ENCODE results near the gene FKBP1B. TPM values are rescaled to one million over a fixed set of nuclear protein-coding genes. Genes with fewer than 3 reads are reported as not detected.
A peak's percentile ranks its signal among the peaks of the same experiment; 100 is the strongest.

The FKBP1B gene
- total RNA-seq, 1 donor from 2014 or later, result 38.1 TPM

DNA sequence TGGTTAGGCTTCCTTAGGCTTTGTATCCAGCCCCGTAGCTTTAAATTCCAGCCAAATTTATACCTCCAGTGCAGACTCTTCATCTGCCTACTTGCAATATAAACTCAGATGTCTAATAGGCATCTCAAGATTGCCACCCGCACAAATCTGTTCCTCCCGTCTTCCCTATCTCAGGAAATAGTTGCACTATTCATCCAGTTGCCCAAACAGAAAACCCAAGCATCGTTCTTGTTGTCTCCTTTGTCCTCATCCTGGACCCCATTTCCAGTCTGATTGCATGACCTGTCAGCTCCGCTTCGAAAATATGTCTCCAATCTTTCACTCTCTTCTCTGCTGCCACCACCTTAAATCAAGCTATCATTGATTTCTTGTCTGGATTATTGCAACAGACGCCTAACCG lies 2.3 kb downstream of the FKBP1B start:
- H3K4me1 Mint-ChIP-seq (ENCODE audit: low read depth, unreplicated experiment), result peaks cover 13% of the 10 kb centered on the region
- no peak overlapping the region for H3K27ac Mint-ChIP-seq (ENCODE audit: unreplicated experiment)

DNA sequence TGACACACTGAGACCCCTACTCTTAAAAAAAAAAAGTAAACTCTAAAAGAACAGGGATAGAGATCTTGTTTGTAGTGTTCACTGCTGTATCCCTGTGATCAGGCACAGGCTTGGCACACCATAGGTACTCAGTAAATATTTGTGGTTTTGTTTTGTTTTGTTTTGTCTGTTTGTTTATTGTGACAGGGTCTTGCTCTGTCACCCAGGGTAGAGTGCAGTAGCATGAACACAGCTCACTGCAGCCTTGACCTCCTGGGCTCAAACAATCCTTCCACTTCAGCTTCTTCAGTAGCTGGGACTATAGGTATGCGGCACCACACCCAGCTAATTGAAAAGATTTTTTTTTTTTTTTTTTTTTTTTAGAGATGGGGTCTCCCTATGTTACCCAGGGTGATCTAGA lies 3.4 kb downstream of the FKBP1B start:
- Mint-ChIP-seq H3K27ac (ENCODE audit: unreplicated experiment) (no peak overlapping the region), H3K9me3 (ENCODE audit: unreplicated experiment) (peaks cover 2% of the 10 kb centered on the region), H3K4me3 (ENCODE audit: unreplicated experiment) (no peak overlapping the region), H3K27me3 (ENCODE audit: unreplicated experiment) (peaks cover 2% of the 10 kb centered on the region), H3K36me3 (ENCODE audit: unreplicated experiment) (peaks cover 4% of the 10 kb centered on the region), H3K4me1 (ENCODE audit: low read depth, unreplicated experiment) (peaks cover 7% of the 10 kb centered on the region)
- TF ChIP-seq, protein P1, sequence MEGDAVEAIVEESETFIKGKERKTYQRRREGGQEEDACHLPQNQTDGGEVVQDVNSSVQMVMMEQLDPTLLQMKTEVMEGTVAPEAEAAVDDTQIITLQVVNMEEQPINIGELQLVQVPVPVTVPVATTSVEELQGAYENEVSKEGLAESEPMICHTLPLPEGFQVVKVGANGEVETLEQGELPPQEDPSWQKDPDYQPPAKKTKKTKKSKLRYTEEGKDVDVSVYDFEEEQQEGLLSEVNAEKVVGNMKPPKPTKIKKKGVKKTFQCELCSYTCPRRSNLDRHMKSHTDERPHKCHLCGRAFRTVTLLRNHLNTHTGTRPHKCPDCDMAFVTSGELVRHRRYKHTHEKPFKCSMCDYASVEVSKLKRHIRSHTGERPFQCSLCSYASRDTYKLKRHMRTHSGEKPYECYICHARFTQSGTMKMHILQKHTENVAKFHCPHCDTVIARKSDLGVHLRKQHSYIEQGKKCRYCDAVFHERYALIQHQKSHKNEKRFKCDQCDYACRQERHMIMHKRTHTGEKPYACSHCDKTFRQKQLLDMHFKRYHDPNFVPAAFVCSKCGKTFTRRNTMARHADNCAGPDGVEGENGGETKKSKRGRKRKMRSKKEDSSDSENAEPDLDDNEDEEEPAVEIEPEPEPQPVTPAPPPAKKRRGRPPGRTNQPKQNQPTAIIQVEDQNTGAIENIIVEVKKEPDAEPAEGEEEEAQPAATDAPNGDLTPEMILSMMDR (IDR thresholded peaks at IDR 0.05; ENCODE audit: partially characterized antibody, unreplicated experiment), result no peak
- no peak for DNase-seq

More for the DNA sequence above, 2.3 kb downstream of the FKBP1B start:
- Mint-ChIP-seq H3K9me3 (ENCODE audit: unreplicated experiment) (peaks cover 7% of the 10 kb centered on the region), H3K27me3 (ENCODE audit: unreplicated experiment) (peaks cover 7% of the 10 kb centered on the region), H3K36me3 (ENCODE audit: unreplicated experiment) (peaks cover 4% of the 10 kb centered on the region), H3K4me3 (ENCODE audit: unreplicated experiment) (no peak overlapping the region)
- no peak for DNase-seq
- TF ChIP-seq, protein P1 (IDR thresholded peaks at IDR 0.05; ENCODE audit: partially characterized antibody, unreplicated experiment), result no peak

DNA sequence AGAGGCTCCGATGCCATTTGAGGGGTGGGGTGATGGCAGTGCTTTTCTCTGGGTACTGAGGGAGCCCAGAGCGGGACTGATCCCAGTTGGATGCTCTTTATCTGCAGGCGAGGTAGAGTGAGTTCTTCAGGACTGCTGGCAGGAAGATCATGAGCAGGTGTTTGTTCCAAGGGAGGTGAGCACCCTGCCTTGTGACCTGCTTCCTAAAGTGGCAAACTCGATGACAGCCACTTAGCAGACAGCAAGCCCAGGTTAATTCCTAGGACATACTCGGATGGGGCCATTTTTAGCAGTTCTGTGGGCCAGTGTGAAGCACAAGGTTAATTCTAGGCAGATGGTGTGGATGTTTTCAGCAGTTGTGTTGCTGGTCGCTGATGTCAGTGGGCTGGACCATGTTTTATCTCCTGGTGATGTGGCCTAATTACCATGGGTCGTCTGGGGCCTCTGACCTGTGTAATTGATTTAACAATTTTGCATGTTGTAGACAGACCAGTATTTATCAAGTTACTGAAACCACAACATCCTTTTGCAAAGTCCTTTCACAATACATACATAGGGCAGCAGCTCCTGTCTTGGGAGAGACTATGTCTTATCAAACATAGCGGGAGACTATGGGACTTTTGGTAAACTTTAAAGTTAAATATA lies 4.9 kb downstream of the FKBP1B start:
- H3K36me3 Mint-ChIP-seq (ENCODE audit: unreplicated experiment), result peaks cover 4% of the 10 kb centered on the region
- DNase-seq, result no peak

DNA sequence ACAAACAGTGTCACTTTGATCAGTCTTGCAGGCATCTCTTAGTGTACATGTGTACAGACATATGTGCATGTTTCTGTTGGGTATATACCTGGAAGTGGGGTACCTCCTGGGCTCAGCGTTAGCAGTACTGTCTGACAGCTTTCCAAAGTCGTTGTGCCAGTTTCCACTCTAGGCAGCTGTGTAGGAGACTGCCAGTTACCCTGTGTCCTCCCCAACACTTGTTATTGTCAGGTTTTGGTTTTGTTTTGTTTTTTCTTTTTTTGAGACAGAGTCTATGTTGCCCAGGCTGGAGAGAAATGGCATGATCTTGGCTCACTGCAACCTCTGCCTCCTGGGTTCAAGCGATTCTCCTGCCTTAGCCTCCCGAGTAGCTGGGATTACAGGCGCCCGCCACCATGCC lies 6.2 kb downstream of the FKBP1B start:
- Mint-ChIP-seq H3K4me1 (ENCODE audit: low read depth, unreplicated experiment) (peaks cover 7% of the 10 kb centered on the region), H3K4me3 (ENCODE audit: unreplicated experiment) (no peak overlapping the region), H3K27me3 (ENCODE audit: unreplicated experiment) (peaks cover 2% of the 10 kb centered on the region), H3K9me3 (ENCODE audit: unreplicated experiment) (no peaks in the 10 kb centered on the region), H3K27ac (ENCODE audit: unreplicated experiment) (no peak overlapping the region), H3K36me3 (ENCODE audit: unreplicated experiment) (peaks cover 4% of the 10 kb centered on the region)
- DNase-seq, result no peak
- TF ChIP-seq, protein P1 (IDR thresholded peaks at IDR 0.05; ENCODE audit: partially characterized antibody, unreplicated experiment), result no peak

More for the DNA sequence above, 4.9 kb downstream of the FKBP1B start:
- peak overlapping the region; percentile 1 for H3K27ac Mint-ChIP-seq (ENCODE audit: unreplicated experiment)
- H3K4me3 Mint-ChIP-seq (ENCODE audit: unreplicated experiment), result no peak overlapping the region
- H3K27me3 Mint-ChIP-seq (ENCODE audit: unreplicated experiment), result peaks cover 2% of the 10 kb centered on the region
- H3K4me1 Mint-ChIP-seq (ENCODE audit: low read depth, unreplicated experiment), result peaks cover 7% of the 10 kb centered on the region
- no peaks in the 10 kb centered on the region for H3K9me3 Mint-ChIP-seq (ENCODE audit: unreplicated experiment)
- TF ChIP-seq, protein P1 (IDR thresholded peaks at IDR 0.05; ENCODE audit: partially characterized antibody, unreplicated experiment), result no peak

DNA sequence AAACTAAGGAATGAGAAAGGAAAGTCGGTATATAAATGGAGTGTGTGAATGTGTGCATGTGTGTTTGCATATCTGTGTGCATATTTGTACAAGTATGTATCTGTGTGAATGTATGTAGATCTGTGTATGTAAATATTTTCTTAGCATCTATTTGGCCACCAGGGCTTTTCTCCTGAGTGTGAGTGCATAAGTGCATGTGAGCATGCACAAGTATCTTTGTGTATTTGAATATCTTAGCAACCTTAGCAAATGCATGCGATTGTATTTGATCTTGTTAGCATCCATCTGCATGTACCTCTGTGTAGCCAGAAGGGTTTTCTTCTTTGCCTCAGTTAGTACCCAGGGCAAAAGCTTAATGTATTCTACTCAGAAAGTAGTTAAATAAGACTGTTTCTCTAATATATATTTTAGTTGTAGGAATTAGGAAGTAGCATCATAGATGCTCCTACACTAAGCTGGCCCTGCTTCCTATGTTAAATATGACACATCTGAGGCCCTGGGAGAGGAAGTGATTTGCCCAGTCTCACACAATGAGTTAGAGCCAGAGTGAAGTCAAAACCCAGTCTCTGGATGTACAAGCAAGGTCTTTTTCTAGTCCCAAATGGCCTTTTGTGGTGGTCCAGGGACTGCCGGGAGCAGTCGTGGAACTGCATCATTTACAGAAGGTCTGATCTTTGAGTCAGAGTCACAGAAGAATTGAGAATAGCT lies 9.2 kb downstream of the FKBP1B start:
- H3K9me3 Mint-ChIP-seq (ENCODE audit: unreplicated experiment), result no peaks in the 10 kb centered on the region
- peaks cover 4% of the 10 kb centered on the region for H3K36me3 Mint-ChIP-seq (ENCODE audit: unreplicated experiment)

More for the DNA sequence above, 9.2 kb downstream of the FKBP1B start:
- TF ChIP-seq, protein P1 (IDR thresholded peaks at IDR 0.05; ENCODE audit: partially characterized antibody, unreplicated experiment), result no peak
- Mint-ChIP-seq H3K4me1 (ENCODE audit: low read depth, unreplicated experiment) (peaks cover 7% of the 10 kb centered on the region), H3K27ac (ENCODE audit: unreplicated experiment) (no peak overlapping the region), H3K27me3 (ENCODE audit: unreplicated experiment) (peaks cover 2% of the 10 kb centered on the region), H3K4me3 (ENCODE audit: unreplicated experiment) (no peak overlapping the region)
- no peak for DNase-seq
